HepG2 (cell line): Measurements from ENCODE around the gene RBPMS2. TPM values are rescaled to one million over a fixed set of nuclear protein-coding genes. Genes with fewer than 3 reads are reported as not detected.

Experiments used
- ATAC-seq: fragments of 200-7000 bp; cut with Tn5 transposase; 3 replicates; pipeline ENCODE4 v1.9.1; 2020; ENCODE audit warnings: mild to moderate bottlenecking, moderate library complexity
- BruUV-seq: library from RNA; stranded (reverse); fragments of 400-500 nt; replicated peaks from 2 replicates; lab custom pipeline; 2021; lab: Mats Ljungman, UMichigan
- CTCF ChIA-PET: fragments of 300-600 bp; formaldehyde crosslinking; extraction: SDS; loops from one replicate; lab custom pipeline; 2021; ENCODE audit warnings: low total read pairs, inconsistent platforms, low intra/inter-chr PET ratio; lab: Yijun Ruan, JAX
- POLR2A ChIA-PET: fragments of 350-600 bp; sonication (Branson Sonifier 250); formaldehyde crosslinking; loops from one replicate; lab custom pipeline; 2020; ENCODE audit warnings: antibody characterized with exemption, inconsistent platforms; lab: Yijun Ruan, JAX
- DNase-seq: peaks from one replicate; pipeline ENCODE4 v3.0.0-alpha.2; 2015; ENCODE audit warnings: low spot score
- FAIRE-seq: peaks from 3 replicates; lab custom pipeline; 2011; peaks lifted over from hg19 to GRCh38; lab: Jason Lieb, UNC
- H2AFZ ChIP-seq: one replicate; pipeline ENCODE4 v1.6.1; 2011; ENCODE audit warnings: low read length, inconsistent platforms
- H3K27ac ChIP-seq: fragments of 300-600 bp; 3 replicates; pipeline ENCODE4 v1.8.0; 2011; ENCODE audit warnings: mixed run types, mild to moderate bottlenecking, mixed read lengths, low read length, inconsistent platforms; ENCODE audit not compliant: insufficient read depth; ENCODE audit errors: extremely low read length
- H3K27me3 ChIP-seq, 2 experiments: fragments of 200-600 bp in 1 of 2; 2 replicates in 1 of 2; 3 replicates in 1 of 2; pipeline versions ENCODE4 v1.6.0 to v1.8.0; 2011; ENCODE audit warnings: low read length in 2 of 2, mild to moderate bottlenecking in 2 of 2, moderate library complexity in 2 of 2, inconsistent platforms in 1 of 2; ENCODE audit not compliant: insufficient read depth in 2 of 2, control insufficient read depth in 1 of 2
- H3K36me3 ChIP-seq, 2 experiments: fragments of 200-600 bp in 1 of 2; replicated peaks in 1 of 2; 2 replicates in 1 of 2; 3 replicates in 1 of 2; pipeline versions ENCODE4 v1.5.1 to v1.8.0; 2011; ENCODE audit warnings: low read length in 2 of 2, inconsistent platforms in 1 of 2; ENCODE audit not compliant: insufficient read depth in 2 of 2, control insufficient read depth in 1 of 2
- H3K4me1 ChIP-seq: 2 replicates; pipeline ENCODE4 v1.5.1; 2012; ENCODE audit warnings: low read length, inconsistent platforms; ENCODE audit not compliant: insufficient read depth
- H3K4me2 ChIP-seq: 2 replicates; pipeline ENCODE4 v1.6.0; 2011; ENCODE audit warnings: low read depth, low read length, inconsistent platforms
- H3K4me3 ChIP-seq, 3 experiments: fragments of 200-600 bp in 1 of 3; sonication (generic), shearing (Covaris generic) in 1 of 3; replicated peaks in 1 of 3; 2 replicates each; pipeline ENCODE4 v1.5.1; 2011 to 2016; ENCODE audit warnings: low read length in 3 of 3, inconsistent platforms in 2 of 3, low read depth in 2 of 3, mild to moderate bottlenecking in 2 of 3, control low read depth in 1 of 3, mixed read lengths in 1 of 3; ENCODE audit not compliant: insufficient read depth in 1 of 3
- H3K79me2 ChIP-seq: one replicate; pipeline ENCODE4 v1.6.1; 2011; ENCODE audit warnings: low read length, inconsistent platforms; ENCODE audit not compliant: insufficient read depth
- H3K9ac ChIP-seq: 2 replicates; pipeline ENCODE4 v1.6.0; 2011; ENCODE audit warnings: mild to moderate bottlenecking, low read depth, low read length, inconsistent platforms; ENCODE audit not compliant: insufficient read depth
- H3K9me3 ChIP-seq: 2 replicates; pipeline ENCODE4 v1.5.1; 2012; ENCODE audit warnings: mild to moderate bottlenecking, low read length
- H4K20me1 ChIP-seq: 2 replicates; pipeline ENCODE4 v1.6.0; 2011; ENCODE audit warnings: inconsistent platforms, mild to moderate bottlenecking, low read length, moderate library complexity; ENCODE audit not compliant: insufficient read depth
- ARNT ChIP-seq: fragments of 450-650 bp; IDR thresholded peaks from 2 replicates; pipeline ENCODE4 v1.6.1; 2017
- DNMT3B ChIP-seq: conservative IDR thresholded peaks from 2 replicates; pipeline ENCODE4 v1.6.1; 2016; ENCODE audit warnings: missing biosample characterization, control low read depth
- HMGA1 ChIP-seq: sonication (generic); formaldehyde crosslinking; conservative IDR thresholded peaks from 2 replicates; pipeline ENCODE4 v1.4.0; 2020; ENCODE audit warnings: missing genetic modification reagents
- MXD4 ChIP-seq: IDR thresholded peaks from 2 replicates; pipeline ENCODE4 v1.6.1; 2016; ENCODE audit warnings: mild to moderate bottlenecking, missing biosample characterization, missing genetic modification reagents
- PRMT3 ChIP-seq: sonication (generic); formaldehyde crosslinking; IDR thresholded peaks from 2 replicates; pipeline ENCODE4 v1.8.1; 2022; ENCODE audit warnings: low read depth, mild to moderate bottlenecking, moderate library complexity, missing genetic modification reagents, borderline replicate concordance
- SMC3 ChIP-seq: IDR thresholded peaks from 2 replicates; pipeline ENCODE4 v1.6.1; 2011; ENCODE audit warnings: low read length, improper control_type of control experiment
- SMYD3 ChIP-seq: sonication (generic); formaldehyde crosslinking; IDR thresholded peaks from 2 replicates; pipeline ENCODE4 v1.8.1; 2023; ENCODE audit warnings: mild to moderate bottlenecking, missing genetic modification reagents
- SPEN ChIP-seq: sonication (generic); formaldehyde crosslinking; IDR thresholded peaks from 2 replicates; pipeline ENCODE4 v1.5.1; 2020; ENCODE audit warnings: low read depth, mild to moderate bottlenecking, missing genetic modification reagents
- U2AF2 ChIP-seq: fragments of 200-400 bp; formaldehyde crosslinking; IDR thresholded peaks from 2 replicates; pipeline ENCODE4 v1.6.1; 2017; ENCODE audit warnings: low read depth, mild to moderate bottlenecking, low read length
- ZKSCAN5 ChIP-seq: sonication (generic); formaldehyde crosslinking; IDR thresholded peaks from 2 replicates; pipeline ENCODE4 v1.5.1; 2020; ENCODE audit warnings: mild to moderate bottlenecking, missing genetic modification reagents
- ZNF260 ChIP-seq: sonication (generic); formaldehyde crosslinking; IDR thresholded peaks from 2 replicates; pipeline ENCODE4 v1.4.0; 2020; ENCODE audit warnings: missing genetic modification reagents, low read depth, mild to moderate bottlenecking, borderline replicate concordance
- WGBS: methylation state at CpG from one replicate; pipeline ENCODE4 v1.1.6; 2017; ENCODE audit warnings: low lambda C conversion rate; 5-methylcytosine and 5-hydroxymethylcytosine counted together
- in situ Hi-C: cut with HindIII; loops from 2 replicates; pipeline ENCODE4 v1.10.0; 2017; ENCODE audit warnings: low pct_unique_long_range_greater_than_20kb; ENCODE audit not compliant: extremely low pct_ligation_motif_present
- intact Hi-C: fragments of 100-400 bp; cut with micrococcal nuclease; formaldehyde crosslinking; loops from one replicate; pipeline ENCODE4 v1.10.0; 2022; ENCODE audit not compliant: unreplicated experiment
- polyA plus RNA-seq, 8 experiments: library from polyadenylated mRNA; depleted of rRNA in 3 of 8; stranded (reverse) in 7 of 8; unstranded in 1 of 8; fragments of >200 nt; fragmentation: Illumina TruSeq in 4 of 8; extraction: Trizol in 4 of 8; gene quantifications; 2 replicates each; pipeline versions ENCODE4 v1.2.1 to v1.2.3, GENCODE V29; 2011 to 2016; ENCODE audit warnings: low read depth in 4 of 8, missing spikeins in 1 of 8, mixed read lengths in 1 of 8; ENCODE audit not compliant: insufficient read depth in 1 of 8
- total RNA-seq, 5 experiments: library from RNA; depleted of rRNA; stranded (reverse); fragments of >200 nt; fragmentation: Illumina TruSeq; extraction: Trizol; gene quantifications; 2 replicates each; pipeline ENCODE4 v1.2.3, GENCODE V29; 2016; ENCODE audit warnings: low read depth in 1 of 5
- TF ChIP-seq, protein P1 (sequence below): sonication (generic); formaldehyde crosslinking; IDR thresholded peaks from 2 replicates; pipeline ENCODE4 v1.5.1; 2020; ENCODE audit warnings: mild to moderate bottlenecking, missing genetic modification reagents, moderate library complexity
- TF ChIP-seq, protein P2 (sequence below): sonication (generic); formaldehyde crosslinking; IDR thresholded peaks from 2 replicates; pipeline ENCODE4 v1.9.0; 2021; ENCODE audit warnings: missing genetic modification reagents, borderline replicate concordance
- TF ChIP-seq, protein P3 (sequence below): sonication (generic); formaldehyde crosslinking; IDR thresholded peaks from 2 replicates; pipeline ENCODE4 v1.4.0; 2020; ENCODE audit warnings: missing genetic modification reagents

The RBPMS2 gene
- total and polyA plus RNA-seq, 2 of the 13 experiments (the other 11 are each of a cell fraction or from before 2014, with no cell fraction given), result 0.08 TPM; not detected in 1

DNA sequence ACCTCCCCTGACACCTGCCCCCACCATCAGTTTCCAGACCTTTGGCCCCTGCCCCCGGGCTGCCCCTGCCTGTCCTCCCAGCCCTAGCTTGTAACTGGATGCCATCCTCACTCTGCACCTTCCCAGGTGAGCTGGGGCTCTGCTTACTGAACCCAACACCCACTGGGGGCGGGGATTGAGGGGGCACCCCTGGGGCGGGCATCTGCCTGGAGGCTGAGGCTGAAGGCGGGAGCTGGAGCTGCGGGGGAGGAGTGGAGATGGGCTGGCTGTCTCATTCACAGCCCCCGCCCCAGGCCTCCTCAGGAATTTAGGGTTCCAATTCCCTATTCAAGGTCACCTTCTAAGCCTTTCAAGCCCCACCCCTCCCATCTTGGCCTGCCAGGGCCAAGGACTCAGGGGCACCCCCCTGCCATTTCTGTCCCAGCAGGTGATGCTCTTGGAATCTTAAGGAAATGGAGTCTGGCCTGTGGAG lies 32.4 kb upstream of the RBPMS2 start:
- intact Hi-C loops (no loop called here), in situ Hi-C loops (no loop called here)
- H3K9me3 ChIP-seq, result no peaks in the 10 kb centered on the region
- H3K4me1 ChIP-seq, result peaks cover 9% of the 10 kb centered on the region
- no peak for FAIRE-seq
- peaks cover 1 to 17% of the 10 kb centered on the region in 2 experiments; a peak in 2 of 5 replicates for H3K27me3 ChIP-seq
- TF ChIP-seq SMYD3 (CRISPR knock-in tag) (no peak), ZKSCAN5 (CRISPR knock-in tag) (no peak)
- H3K9ac ChIP-seq, result no peak overlapping the region
- H3K4me3 ChIP-seq, result no peak overlapping the region
- H2AFZ ChIP-seq, result no peak overlapping the region
- H3K36me3 ChIP-seq, result no peaks in the 10 kb centered on the region
- no peaks in the 10 kb centered on the region for H3K79me2 ChIP-seq
- no CpG with 5 or more reads among the region's 6 CpGs for WGBS
- no peak for DNase-seq
- ATAC-seq, result no peak
- POLR2A ChIA-PET, result no interaction called here
- no peak overlapping the region for H3K4me2 ChIP-seq
- H3K27ac ChIP-seq, result no peak overlapping the region
- H4K20me1 ChIP-seq, result peaks cover 6% of the 10 kb centered on the region; the same call in 1 of the 2 replicates
- no TSS peak for BruUV-seq
- CTCF ChIA-PET, result interaction anchor here (3.0 kb wide), 1 partner anchor 76 kb away, joined by 46 read pairs; no protein-coding TSS in a partner anchor

DNA sequence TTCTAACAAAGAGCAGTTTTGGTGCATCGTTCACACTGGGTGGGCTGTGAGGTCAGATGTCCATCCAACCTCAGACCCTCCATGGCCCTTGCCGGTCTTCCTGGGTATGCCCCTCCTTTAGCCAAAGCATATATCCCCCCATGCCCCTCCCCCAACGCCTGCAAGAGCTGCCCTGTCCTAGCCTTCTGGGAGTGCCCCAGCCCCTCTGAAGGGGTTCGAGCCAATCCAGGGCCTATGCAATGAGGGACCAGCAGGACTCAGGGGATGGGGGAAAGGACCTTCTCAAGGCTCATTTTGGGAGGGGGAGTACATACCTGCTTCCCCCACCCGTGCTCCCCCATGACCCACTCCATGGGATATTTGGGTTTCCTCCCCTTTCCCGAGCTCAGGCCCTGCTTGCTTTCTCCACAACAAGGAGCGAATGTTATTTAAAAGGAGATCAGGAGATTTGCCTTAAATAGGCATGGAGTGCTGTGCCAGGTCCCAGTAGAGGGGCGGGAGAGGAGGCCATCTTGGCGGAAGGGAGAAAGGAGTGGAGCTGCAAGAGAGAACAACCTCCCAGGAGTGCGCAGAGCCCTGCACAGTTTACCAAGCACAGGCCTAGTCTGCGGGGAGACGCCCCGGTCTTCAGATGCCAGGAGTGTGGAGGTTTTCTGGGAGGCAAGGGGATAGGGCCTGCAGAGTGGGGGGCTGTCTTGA lies 31.8 kb upstream of the RBPMS2 start:
- Histone ChIP-seq H3K9me3 (no peaks in the 10 kb centered on the region), H3K27ac (no peak overlapping the region), H3K4me3 (no peak overlapping the region), H3K36me3 (no peaks in the 10 kb centered on the region), H3K4me2 (no peak overlapping the region), H2AFZ (no peak overlapping the region), H3K4me1 (peaks cover 6% of the 10 kb centered on the region; the same call in 1 of the 2 replicates), H3K9ac (no peak overlapping the region), H3K79me2 (no peaks in the 10 kb centered on the region), H3K27me3 (peaks cover 1 to 17% of the 10 kb centered on the region in 2 experiments; a peak in 2 of 5 replicates), H4K20me1 (peaks cover 6% of the 10 kb centered on the region; the same call in 1 of the 2 replicates)
- DNase-seq, result no peak
- intact Hi-C loops, result no loop called here
- BruUV-seq, result no TSS peak
- ATAC-seq, result no peak; the same call in 2 of the 3 replicates
- no peak for FAIRE-seq
- in situ Hi-C loops, result no loop called here
- POLR2A ChIA-PET, result no interaction called here
- 30% methylated on average over 11 of the region's 13 CpGs for WGBS
- CTCF ChIA-PET, result no interaction called here
- no peak for TF ChIP-seq HMGA1 (CRISPR knock-in tag)
- TF ChIP-seq U2AF2, result no peak
- TF ChIP-seq SPEN (CRISPR knock-in tag), result no peak
- no peak for TF ChIP-seq PRMT3 (CRISPR knock-in tag)
- no peak for TF ChIP-seq SMC3
- TF ChIP-seq, protein P1, sequence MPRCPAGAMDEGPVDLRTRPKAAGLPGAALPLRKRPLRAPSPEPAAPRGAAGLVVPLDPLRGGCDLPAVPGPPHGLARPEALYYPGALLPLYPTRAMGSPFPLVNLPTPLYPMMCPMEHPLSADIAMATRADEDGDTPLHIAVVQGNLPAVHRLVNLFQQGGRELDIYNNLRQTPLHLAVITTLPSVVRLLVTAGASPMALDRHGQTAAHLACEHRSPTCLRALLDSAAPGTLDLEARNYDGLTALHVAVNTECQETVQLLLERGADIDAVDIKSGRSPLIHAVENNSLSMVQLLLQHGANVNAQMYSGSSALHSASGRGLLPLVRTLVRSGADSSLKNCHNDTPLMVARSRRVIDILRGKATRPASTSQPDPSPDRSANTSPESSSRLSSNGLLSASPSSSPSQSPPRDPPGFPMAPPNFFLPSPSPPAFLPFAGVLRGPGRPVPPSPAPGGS (CRISPR knock-in tag), result no peak
- TF ChIP-seq, protein P2, sequence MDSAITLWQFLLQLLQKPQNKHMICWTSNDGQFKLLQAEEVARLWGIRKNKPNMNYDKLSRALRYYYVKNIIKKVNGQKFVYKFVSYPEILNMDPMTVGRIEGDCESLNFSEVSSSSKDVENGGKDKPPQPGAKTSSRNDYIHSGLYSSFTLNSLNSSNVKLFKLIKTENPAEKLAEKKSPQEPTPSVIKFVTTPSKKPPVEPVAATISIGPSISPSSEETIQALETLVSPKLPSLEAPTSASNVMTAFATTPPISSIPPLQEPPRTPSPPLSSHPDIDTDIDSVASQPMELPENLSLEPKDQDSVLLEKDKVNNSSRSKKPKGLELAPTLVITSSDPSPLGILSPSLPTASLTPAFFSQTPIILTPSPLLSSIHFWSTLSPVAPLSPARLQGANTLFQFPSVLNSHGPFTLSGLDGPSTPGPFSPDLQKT (CRISPR knock-in tag), result no peak
- TF ChIP-seq, protein P3, sequence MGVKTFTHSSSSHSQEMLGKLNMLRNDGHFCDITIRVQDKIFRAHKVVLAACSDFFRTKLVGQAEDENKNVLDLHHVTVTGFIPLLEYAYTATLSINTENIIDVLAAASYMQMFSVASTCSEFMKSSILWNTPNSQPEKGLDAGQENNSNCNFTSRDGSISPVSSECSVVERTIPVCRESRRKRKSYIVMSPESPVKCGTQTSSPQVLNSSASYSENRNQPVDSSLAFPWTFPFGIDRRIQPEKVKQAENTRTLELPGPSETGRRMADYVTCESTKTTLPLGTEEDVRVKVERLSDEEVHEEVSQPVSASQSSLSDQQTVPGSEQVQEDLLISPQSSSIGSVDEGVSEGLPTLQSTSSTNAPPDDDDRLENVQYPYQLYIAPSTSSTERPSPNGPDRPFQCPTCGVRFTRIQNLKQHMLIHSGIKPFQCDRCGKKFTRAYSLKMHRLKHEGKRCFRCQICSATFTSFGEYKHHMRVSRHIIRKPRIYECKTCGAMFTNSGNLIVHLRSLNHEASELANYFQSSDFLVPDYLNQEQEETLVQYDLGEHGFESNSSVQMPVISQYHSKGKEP (CRISPR knock-in tag), result no peak
- TF ChIP-seq ARNT, result no peak
- TF ChIP-seq DNMT3B (CRISPR knock-in tag), result no peak
- TF ChIP-seq MXD4 (CRISPR knock-in tag), result no peak
- no peak for TF ChIP-seq ZNF260 (CRISPR knock-in tag)
